Neuronal stem cell (in vitro differentiated cells): Measurements from ENCODE around the gene HPGD.

Experiments used
- DNase-seq: peaks from one replicate; pipeline ENCODE4 v3.0.0-alpha.2; 2013; ENCODE audit warnings: low spot score
- H2AFZ ChIP-seq: one replicate; pipeline ENCODE4 v1.6.1; 2013; ENCODE audit warnings: mild to moderate bottlenecking, low read length, inconsistent platforms
- H2AK5ac ChIP-seq: 2 replicates; pipeline ENCODE4 v1.6.1; 2013; ENCODE audit warnings: low read depth, mild to moderate bottlenecking, inconsistent platforms, low read length, moderate library complexity, mixed read lengths
- H2BK120ac ChIP-seq: 2 replicates; pipeline ENCODE4 v1.6.1; 2013; ENCODE audit warnings: low read depth, mild to moderate bottlenecking, inconsistent platforms, low read length, moderate library complexity, mixed read lengths
- H2BK12ac ChIP-seq: one replicate; pipeline ENCODE4 v1.6.1; 2013; ENCODE audit warnings: low read length, inconsistent platforms
- H2BK15ac ChIP-seq: 2 replicates; pipeline ENCODE4 v1.6.1; 2013; ENCODE audit warnings: mild to moderate bottlenecking, low read length, inconsistent platforms, mixed read lengths
- H2BK5ac ChIP-seq: one replicate; pipeline ENCODE4 v1.6.1; 2013; ENCODE audit warnings: inconsistent platforms, mild to moderate bottlenecking, low read length, moderate library complexity
- H3K14ac ChIP-seq: one replicate; pipeline ENCODE4 v1.6.1; 2013; ENCODE audit warnings: low read length, inconsistent platforms
- H3K18ac ChIP-seq: 2 replicates; pipeline ENCODE4 v1.6.1; 2013; ENCODE audit warnings: low read length, inconsistent platforms
- H3K23ac ChIP-seq: 2 replicates; pipeline ENCODE4 v1.6.1; 2013; ENCODE audit warnings: low read depth, mild to moderate bottlenecking, mixed read lengths, low read length, inconsistent platforms; ENCODE audit not compliant: poor library complexity
- H3K27ac ChIP-seq: replicated peaks from 3 replicates; pipeline ENCODE4 v1.5.1; 2013; ENCODE audit warnings: low read length, inconsistent platforms
- H3K27me3 ChIP-seq, 3 experiments: 2 replicates each; pipeline ENCODE4 v1.6.1; 2013; ENCODE audit warnings: low read length in 3 of 3, mild to moderate bottlenecking in 2 of 3, inconsistent platforms in 1 of 3, low read depth in 1 of 3, mixed read lengths in 1 of 3, moderate library complexity in 1 of 3; ENCODE audit not compliant: control insufficient read depth in 3 of 3, insufficient read depth in 3 of 3
- H3K36me3 ChIP-seq, 2 donors: replicated peaks in 1 of 2; 2 replicates each; pipeline ENCODE4 v1.6.1; 2013; ENCODE audit warnings: low read length in 2 of 2; ENCODE audit not compliant: control insufficient read depth in 2 of 2, insufficient read depth in 2 of 2
- H3K4ac ChIP-seq: 2 replicates; pipeline ENCODE4 v1.6.1; 2013; ENCODE audit warnings: inconsistent platforms, mild to moderate bottlenecking, low read length, moderate library complexity
- H3K4me1 ChIP-seq, 2 donors: 1 replicate in 1 of 2; 2 replicates in 1 of 2; pipeline ENCODE4 v1.6.1; 2013; ENCODE audit warnings: low read length in 2 of 2, low read depth in 1 of 2; ENCODE audit not compliant: control insufficient read depth in 2 of 2, insufficient read depth in 1 of 2
- H3K4me2 ChIP-seq: one replicate; pipeline ENCODE4 v1.6.1; 2013; ENCODE audit warnings: mild to moderate bottlenecking, low read length, inconsistent platforms; ENCODE audit not compliant: insufficient read depth, poor library complexity, severe bottlenecking
- H3K4me3 ChIP-seq, 2 donors: 2 replicates each; pipeline ENCODE4 v1.5.1; 2013; ENCODE audit warnings: low read length in 2 of 2, mild to moderate bottlenecking in 2 of 2, inconsistent platforms in 1 of 2, moderate library complexity in 1 of 2
- H3K79me1 ChIP-seq: one replicate; pipeline ENCODE4 v1.6.1; 2013; ENCODE audit warnings: low read depth, mild to moderate bottlenecking, inconsistent platforms, low read length, moderate library complexity
- H3K9ac ChIP-seq: one replicate; pipeline ENCODE4 v1.6.1; 2013; ENCODE audit warnings: mild to moderate bottlenecking, low read depth, low read length, inconsistent platforms; ENCODE audit not compliant: poor library complexity
- H3K9me3 ChIP-seq, 2 donors: replicated peaks in 1 of 2; 2 replicates each; pipeline versions ENCODE3 to v1.6.1; 2013; ENCODE audit warnings: low read length in 2 of 2, mild to moderate bottlenecking in 2 of 2, inconsistent platforms in 1 of 2, low read depth in 1 of 2, mixed read lengths in 1 of 2, moderate library complexity in 1 of 2; ENCODE audit not compliant: control insufficient read depth in 2 of 2, insufficient read depth in 1 of 2
- H4K8ac ChIP-seq: one replicate; pipeline ENCODE4 v1.6.1; 2013; ENCODE audit warnings: low read depth, mild to moderate bottlenecking, inconsistent platforms, low read length, moderate library complexity
- H4K91ac ChIP-seq: one replicate; pipeline ENCODE4 v1.6.1; 2013; ENCODE audit warnings: low read length, low read depth, mild to moderate bottlenecking, inconsistent platforms; ENCODE audit not compliant: poor library complexity
- WGBS, 2 donors: extraction: QIAGEN DNeasy Blood & Tissue Kit; methylation state at CpG; one replicate each; pipeline ENCODE4 v1.1.7; 2013; ENCODE audit warnings: missing lambda C conversion rate in 2 of 2, mixed read lengths in 1 of 2; ENCODE audit not compliant: insufficient read length in 2 of 2, insufficient replicate concordance in 1 of 2; ENCODE audit errors: extremely low coverage in 2 of 2; 5-methylcytosine and 5-hydroxymethylcytosine counted together

Gene HPGD

GRCh38 chr4:174531486-174531885 is 9.2 kb upstream of the HPGD start:
- Histone ChIP-seq H3K4me2 (no peak overlapping the region), H3K9ac (no peak overlapping the region), H3K36me3 (no peaks in the 10 kb centered on the region), H2BK5ac (no peak overlapping the region), H3K4ac (no peak overlapping the region), H3K18ac (no peak overlapping the region), H2BK12ac (no peak overlapping the region), H2BK15ac (no peak overlapping the region), H3K4me1 (no peaks in the 10 kb centered on the region), H3K27me3 (peaks cover 0 to 6% (median 0%) of the 10 kb centered on the region in 3 experiments), H2AK5ac (no peak overlapping the region), H3K4me3 (no peak overlapping the region), H2BK120ac (no peak overlapping the region), H4K8ac (no peak overlapping the region), H3K27ac (no peak overlapping the region), H3K14ac (no peak overlapping the region), H4K91ac (no peak overlapping the region), H3K23ac (no peak overlapping the region), H2AFZ (no peak overlapping the region), H3K79me1 (no peaks in the 10 kb centered on the region), H3K9me3 (no peaks in the 10 kb centered on the region)
- no peak for DNase-seq

GRCh38 chr4:174528226-174528625 is 5.9 kb upstream of the HPGD start:
- H2AK5ac ChIP-seq, result no peak overlapping the region
- no peak overlapping the region for H2BK5ac ChIP-seq
- no peaks in the 10 kb centered on the region for H3K4me1 ChIP-seq
- H3K36me3 ChIP-seq, result no peaks in the 10 kb centered on the region
- no peak overlapping the region for H3K18ac ChIP-seq
- H3K27me3 ChIP-seq, result peaks cover 0 to 23% (median 4%) of the 10 kb centered on the region in 3 experiments
- no peak overlapping the region for H3K4me2 ChIP-seq
- H2BK12ac ChIP-seq, result no peak overlapping the region
- no peak overlapping the region for H3K4me3 ChIP-seq
- H4K91ac ChIP-seq, result no peak overlapping the region
- no CpG with 5 or more reads among the region's 1 CpG for WGBS, 2 donors
- H3K4ac ChIP-seq, result no peak overlapping the region
- no peaks in the 10 kb centered on the region for H3K9me3 ChIP-seq
- H3K23ac ChIP-seq, result no peak overlapping the region
- H2BK120ac ChIP-seq, result no peak overlapping the region
- DNase-seq, result no peak
- no peak overlapping the region for H3K14ac ChIP-seq
- no peak overlapping the region for H3K9ac ChIP-seq
- H3K27ac ChIP-seq, result no peak overlapping the region
- H4K8ac ChIP-seq, result no peak overlapping the region
- H2AFZ ChIP-seq, result no peak overlapping the region
- no peak overlapping the region for H2BK15ac ChIP-seq
- H3K79me1 ChIP-seq, result no peaks in the 10 kb centered on the region

DNA sequence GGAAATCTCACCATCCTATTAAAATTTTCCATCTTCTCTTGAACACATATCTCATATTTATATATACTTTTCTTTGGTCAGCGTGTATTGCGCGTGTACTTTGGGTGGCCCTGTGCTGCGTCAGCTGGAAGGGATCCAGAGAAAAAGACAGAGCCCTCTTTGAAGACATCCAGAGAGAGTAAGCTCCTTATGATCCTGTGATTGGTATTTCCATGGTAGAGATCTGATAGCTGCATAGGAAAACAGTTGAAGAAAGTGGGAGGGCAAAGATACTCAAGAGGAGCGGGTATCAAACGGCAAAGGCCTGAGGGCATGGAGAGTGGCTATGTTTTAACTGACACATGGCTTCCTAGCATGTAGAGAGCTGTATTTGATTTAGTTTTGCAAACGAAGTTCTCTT is 4.4 kb upstream of the HPGD start:
- H2AK5ac ChIP-seq, result no peak overlapping the region
- no peak overlapping the region for H3K23ac ChIP-seq
- no peak overlapping the region for H4K91ac ChIP-seq
- no peak overlapping the region for H3K9ac ChIP-seq
- no peak overlapping the region for H3K14ac ChIP-seq
- no peak overlapping the region for H4K8ac ChIP-seq
- H3K4me2 ChIP-seq, result no peak overlapping the region
- no peaks in the 10 kb centered on the region for H3K9me3 ChIP-seq
- no peak overlapping the region for H3K4me3 ChIP-seq
- WGBS, 2 donors, result no CpG with 5 or more reads among the region's 7 CpGs
- no peak overlapping the region for H3K4ac ChIP-seq
- H2BK5ac ChIP-seq, result no peak overlapping the region
- H3K27me3 ChIP-seq, result peaks cover 0 to 38% (median 12%) of the 10 kb centered on the region in 3 experiments
- peaks cover 0 to 5% of the 10 kb centered on the region in 2 donors for H3K4me1 ChIP-seq
- no peak for DNase-seq
- no peak overlapping the region for H3K18ac ChIP-seq
- no peak overlapping the region for H2AFZ ChIP-seq
- H2BK15ac ChIP-seq, result no peak overlapping the region
- H3K79me1 ChIP-seq, result no peaks in the 10 kb centered on the region
- H3K36me3 ChIP-seq, result no peaks in the 10 kb centered on the region
- H3K27ac ChIP-seq, result no peak overlapping the region
- no peak overlapping the region for H2BK120ac ChIP-seq
- no peak overlapping the region for H2BK12ac ChIP-seq

- Histone ChIP-seq H3K18ac (no peak overlapping the region), H3K4me2 (no peak overlapping the region), H3K4me3 (no peak overlapping the region), H3K27me3 (peaks cover 0 to 56% (median 17%) of the 10 kb centered on the region in 3 experiments), H2BK15ac (no peak overlapping the region), H2BK120ac (no peak overlapping the region), H2BK5ac (no peak overlapping the region), H2AK5ac (no peak overlapping the region), H2BK12ac (no peak overlapping the region), H3K4me1 (peaks cover 0 to 6% of the 10 kb centered on the region in 2 donors), H3K36me3 (no peaks in the 10 kb centered on the region), H3K23ac (no peak overlapping the region), H2AFZ (no peak overlapping the region), H4K8ac (no peak overlapping the region), H3K79me1 (no peaks in the 10 kb centered on the region), H3K14ac (no peak overlapping the region), H4K91ac (no peak overlapping the region), H3K27ac (no peak overlapping the region), H3K9me3 (no peaks in the 10 kb centered on the region), H3K9ac (no peak overlapping the region), H3K4ac (no peak overlapping the region)
- no peak for DNase-seq
- WGBS, 2 donors, result no CpG with 5 or more reads among the region's 4 CpGs
These were observed 2.0 kb upstream of the HPGD start for GRCh38 chr4:174524242-174524641.
